HG02885 (cell line): Measurements from ENCODE around the gene ANXA11.

Experiments used
- ATAC-seq: cut with Tn5 transposase; IDR thresholded peaks from one replicate; pipeline ENCODE4 v1.9.1; 2021; ENCODE audit warnings: mild to moderate bottlenecking; ENCODE audit not compliant: unreplicated experiment, poor library complexity

ANXA11 gene

DNA sequence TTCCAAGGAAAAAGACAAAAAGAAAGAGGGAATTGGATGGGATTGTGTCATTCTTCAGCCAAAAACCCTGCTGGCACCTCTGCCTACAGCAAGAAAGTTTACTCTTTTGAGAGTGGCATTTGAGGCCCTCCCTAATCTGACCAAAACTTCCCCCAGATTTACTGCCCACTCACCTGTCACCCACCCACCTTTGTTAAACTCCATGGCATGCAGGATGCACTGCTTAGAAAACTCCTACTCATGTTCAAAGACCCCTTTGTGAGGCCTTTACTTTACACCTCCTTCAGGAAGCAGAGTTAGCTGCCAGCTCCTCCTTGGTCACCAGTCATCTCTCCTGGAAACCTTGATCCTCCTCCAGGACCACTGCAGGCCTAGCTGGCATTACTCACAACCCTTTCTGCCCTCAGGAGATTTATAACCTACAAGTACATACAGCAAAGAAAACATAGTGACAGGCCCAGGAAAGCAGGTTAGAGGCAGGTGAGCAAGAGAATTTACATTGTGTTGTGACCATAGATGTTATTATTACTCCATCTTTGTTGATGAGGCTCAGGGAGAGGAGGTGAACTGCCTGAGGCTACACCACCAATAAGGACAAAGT lies 83.1 kb downstream of the ANXA11 start:
- no peak for ATAC-seq

DNA sequence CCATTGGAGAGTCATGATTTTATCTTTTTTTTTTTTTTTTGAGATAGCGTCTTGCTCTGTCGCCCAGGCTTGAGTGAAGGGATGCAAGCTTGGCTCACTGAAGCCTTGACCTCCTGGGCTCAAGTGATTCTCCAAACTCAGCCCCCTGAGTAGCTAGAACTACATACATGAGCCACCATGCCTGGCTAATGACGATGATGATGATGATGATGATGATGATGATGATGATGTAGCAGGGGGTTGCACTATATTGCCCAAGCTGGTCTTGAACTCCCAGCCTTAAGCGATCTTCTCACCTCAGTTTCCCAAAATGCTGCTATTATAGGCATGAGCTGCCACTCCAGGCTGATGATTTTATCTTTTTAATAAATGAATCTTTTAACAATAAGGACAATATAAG lies 86.7 kb downstream of the ANXA11 start:
- no peak for ATAC-seq

DNA sequence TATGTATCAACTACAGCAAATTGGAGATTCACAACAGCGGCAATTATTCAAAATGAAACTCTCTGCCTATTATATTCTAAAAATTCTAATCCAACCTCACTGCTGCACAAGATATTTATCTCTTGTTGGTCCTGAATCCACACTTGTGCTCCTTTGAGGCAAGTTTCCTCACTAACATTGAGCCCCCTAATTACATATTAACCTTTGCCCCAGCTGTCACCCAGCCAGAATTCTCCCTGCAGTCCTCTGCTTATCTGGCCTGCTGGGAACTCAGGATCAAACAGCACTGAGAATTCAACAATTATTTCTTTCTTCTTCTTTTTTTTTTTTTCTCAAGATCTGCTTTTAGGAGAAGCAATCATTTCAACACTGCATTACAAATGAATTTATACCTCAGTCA lies 94.4 kb downstream of the ANXA11 start:
- no peak for ATAC-seq

DNA sequence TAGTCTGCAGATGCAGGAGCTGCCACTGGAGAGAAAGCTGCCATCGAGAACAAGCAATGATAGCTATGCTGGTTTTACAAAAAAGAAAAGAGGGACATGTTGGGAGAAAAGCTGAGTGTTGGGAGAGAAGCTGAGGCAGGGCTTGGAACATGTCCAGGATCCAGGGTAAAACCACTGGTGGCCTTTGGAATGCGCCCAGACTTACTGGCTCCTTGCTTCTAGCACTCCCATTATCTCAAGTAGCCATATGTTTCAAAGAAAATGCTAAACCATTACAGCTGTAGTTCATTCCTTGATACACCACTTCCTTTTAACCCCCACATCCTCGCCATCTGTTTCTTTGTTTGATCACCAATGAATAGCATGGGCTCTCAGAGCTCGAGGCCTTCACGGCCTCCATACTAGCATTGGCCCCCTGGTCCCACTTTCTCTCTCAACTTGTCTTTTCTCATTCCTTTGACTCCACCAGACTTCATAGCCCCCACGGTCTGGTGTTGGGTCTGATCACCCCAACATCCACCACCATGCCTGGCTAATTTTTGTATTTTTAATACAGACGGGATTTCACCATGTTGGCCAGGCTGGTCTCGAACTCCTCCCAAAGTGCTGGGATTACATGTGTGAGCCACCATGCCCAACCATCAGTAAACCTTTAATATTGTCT lies 96.6 kb downstream of the ANXA11 start:
- no peak for ATAC-seq

DNA sequence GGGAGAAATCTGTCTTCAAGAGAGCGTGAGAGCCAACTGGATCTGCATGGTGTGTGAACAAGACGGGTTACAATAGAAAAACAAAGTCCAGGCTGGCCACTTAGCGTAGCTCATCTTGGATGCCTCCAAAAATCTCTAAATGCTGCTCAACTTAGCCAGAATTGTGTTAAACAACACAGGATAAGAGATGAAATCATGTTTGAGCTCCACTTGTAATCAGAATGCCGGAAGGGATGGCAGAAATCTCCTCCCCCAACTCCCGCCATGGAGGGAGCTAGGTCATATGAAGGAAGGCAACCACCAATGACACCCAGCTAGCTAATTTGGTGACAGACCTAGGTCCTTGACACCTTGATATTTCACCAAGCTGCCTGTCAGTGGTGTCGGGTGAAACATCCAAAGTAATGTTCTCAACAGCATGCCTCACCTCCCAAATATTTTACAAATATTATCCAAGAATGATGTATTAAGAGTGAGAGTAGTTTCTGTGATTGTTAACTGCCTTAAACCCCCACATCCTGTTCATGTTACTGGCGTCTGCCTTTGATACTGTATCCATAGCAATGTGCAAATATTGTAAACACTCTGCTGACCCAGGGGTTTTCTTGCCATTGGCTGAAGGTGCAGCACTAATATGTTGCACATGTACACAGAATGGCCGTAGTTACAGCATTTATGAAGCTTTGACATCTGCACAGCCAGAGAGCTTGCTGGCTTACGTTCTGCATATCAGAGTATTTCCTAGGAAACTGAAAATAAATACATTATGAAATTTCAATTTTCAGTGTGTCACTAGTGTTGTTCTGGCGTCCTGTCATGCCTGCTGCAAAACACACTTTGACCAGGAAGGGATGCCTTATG lies 101.0 kb downstream of the ANXA11 start:
- ATAC-seq = peak; percentile 74
